A549 (cell line): ENCODE measurements around the gene KCNN3.

Source experiments
- CEBPB ChIP-seq, 2 experiments: fragments of >200 bp in 1 of 2; sonication (Bioruptor Twin) in 1 of 2; formaldehyde crosslinking in 1 of 2; IDR thresholded peaks; 2 replicates each; pipeline ENCODE4 v1.6.1; 2012 to 2016
- CTCF ChIP-seq: fragments of >200 bp; sonication (Bioruptor Twin); formaldehyde crosslinking; IDR thresholded peaks from 3 replicates; pipeline ENCODE4 v1.5.1; 2016
- EHF ChIP-seq: fragments of 250-450 bp; sonication (Bioruptor Pico); IDR thresholded peaks from 2 replicates; pipeline ENCODE4 v1.5.0; 2020; ENCODE audit warnings: mild to moderate bottlenecking
- ESRRA ChIP-seq: fragments of 150-350 bp; IDR thresholded peaks from 2 replicates; pipeline ENCODE4 v1.6.1; 2014; ENCODE audit warnings: mild to moderate bottlenecking, low read length, borderline replicate concordance
- HOXA7 ChIP-seq: fragments of 250-450 bp; sonication (Bioruptor Pico); IDR thresholded peaks from 2 replicates; pipeline ENCODE4 v1.5.0; 2020; ENCODE audit warnings: mild to moderate bottlenecking, moderate library complexity
- JUNB ChIP-seq: fragments of >200 bp; sonication (Bioruptor Twin); formaldehyde crosslinking; IDR thresholded peaks from 2 replicates; pipeline ENCODE4 v1.6.1; 2016
- KDM5A ChIP-seq: fragments of 200-600 bp; sonication (generic); IDR thresholded peaks from 2 replicates; pipeline ENCODE4 v1.6.1; 2016; ENCODE audit warnings: antibody characterized with exemption, mild to moderate bottlenecking
- MAZ ChIP-seq: fragments of 150-350 bp; IDR thresholded peaks from 2 replicates; pipeline ENCODE4 v1.6.1; 2014; ENCODE audit warnings: antibody characterized with exemption, low read depth, low read length, borderline replicate concordance
- MYC ChIP-seq: IDR thresholded peaks from 2 replicates; pipeline ENCODE4 v1.6.1; 2012; ENCODE audit warnings: mild to moderate bottlenecking, inconsistent platforms, low read length, improper control_type of control experiment, borderline replicate concordance
- PHF8 ChIP-seq: fragments of 200-600 bp; sonication (generic); IDR thresholded peaks from 2 replicates; pipeline ENCODE4 v1.6.1; 2016; ENCODE audit warnings: low read depth, mild to moderate bottlenecking, antibody characterized with exemption, moderate library complexity, borderline replicate concordance
- POLR2A ChIP-seq: IDR thresholded peaks from 2 replicates; pipeline ENCODE4 v1.6.1; 2012; ENCODE audit warnings: mild to moderate bottlenecking, low read length
- REST ChIP-seq: fragments of 200-600 bp; sonication (generic); IDR thresholded peaks from 2 replicates; pipeline ENCODE4 v1.6.1; 2016; ENCODE audit warnings: antibody characterized with exemption, mild to moderate bottlenecking, moderate library complexity
- RFX5 ChIP-seq: fragments of 450-650 bp; IDR thresholded peaks from 2 replicates; pipeline ENCODE4 v1.7.1; 2014; ENCODE audit warnings: antibody characterized with exemption, mild to moderate bottlenecking, moderate library complexity
- ZFP36 ChIP-seq: fragments of 450-650 bp; IDR thresholded peaks from 2 replicates; pipeline ENCODE4 v1.6.1; 2014; ENCODE audit warnings: borderline replicate concordance; ENCODE audit not compliant: partially characterized antibody

GRCh38 chr1:154891452-154891851 lies 21.4 kb upstream of the KCNN3 start:
- TF ChIP-seq RFX5 (no peak), CTCF (no peak), POLR2A (no peak), EHF (no peak), REST (no peak), JUNB (no peak), KDM5A (no peak), MAZ (no peak), ZFP36 (no peak), CEBPB (IDR thresholded peaks at IDR 0.05) (no peak), MYC (no peak), PHF8 (no peak), ESRRA (no peak), HOXA7 (CRISPR knock-in tag) (no peak)
